A172 (cell line): Measurements from ENCODE around the gene ZNF391. TPM values are rescaled to one million over a fixed set of nuclear protein-coding genes. Genes with fewer than 3 reads are reported as not detected.
"Not testable (repeated sequence)": the region's sequence is repeated elsewhere in the genome, so short reads cannot be mapped to it uniquely, and the experiment has no call there.

Experiments
- DNase-seq: peaks from one replicate; pipeline ENCODE4 v3.0.0-alpha.2; 2015; ENCODE audit warnings: low spot score
- total RNA-seq: library from RNA; depleted of rRNA; stranded (reverse); fragments of >200 nt; shearing (Covaris generic); gene quantifications from 2 replicates; pipeline ENCODE4 v1.2.3, GENCODE V29; 2014; rRNA removed

Gene ZNF391
- total RNA-seq, 1 experiment from 2014 or later: 3.3 TPM

DNA sequence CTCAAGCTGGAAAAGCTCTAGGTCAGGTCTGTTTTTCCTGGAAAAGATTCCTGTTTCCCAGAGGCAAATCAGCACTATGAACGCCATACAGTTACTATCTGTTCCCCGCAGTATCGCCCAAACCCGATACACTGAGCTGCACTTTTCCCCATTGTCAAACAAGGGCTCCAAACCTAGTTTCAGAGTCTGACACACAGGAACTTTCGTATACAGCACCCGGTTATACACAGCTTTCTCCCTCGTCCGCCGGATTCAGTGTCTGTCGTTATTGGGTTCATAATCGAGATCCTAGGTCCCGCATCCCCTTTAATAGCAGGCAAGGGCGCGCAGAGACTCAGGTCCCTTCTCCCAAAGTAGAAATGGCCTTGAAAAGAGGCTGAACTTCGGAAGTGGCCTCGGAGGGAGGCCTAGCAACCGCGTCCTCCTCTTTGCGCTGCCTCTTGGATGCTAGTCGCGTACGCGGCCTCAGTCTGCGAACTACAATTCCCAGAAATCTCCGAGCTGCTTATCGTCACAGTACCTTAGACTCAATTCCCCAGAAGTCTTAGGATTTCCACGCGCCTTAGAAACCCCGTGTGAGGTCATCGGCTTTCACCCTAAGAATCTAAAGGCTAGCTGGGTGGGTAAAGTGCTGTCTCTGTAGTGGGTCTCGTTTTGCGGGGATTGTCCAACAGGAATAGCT is 34.2 kb downstream of the ZNF391 start:
- no peak for DNase-seq

DNA sequence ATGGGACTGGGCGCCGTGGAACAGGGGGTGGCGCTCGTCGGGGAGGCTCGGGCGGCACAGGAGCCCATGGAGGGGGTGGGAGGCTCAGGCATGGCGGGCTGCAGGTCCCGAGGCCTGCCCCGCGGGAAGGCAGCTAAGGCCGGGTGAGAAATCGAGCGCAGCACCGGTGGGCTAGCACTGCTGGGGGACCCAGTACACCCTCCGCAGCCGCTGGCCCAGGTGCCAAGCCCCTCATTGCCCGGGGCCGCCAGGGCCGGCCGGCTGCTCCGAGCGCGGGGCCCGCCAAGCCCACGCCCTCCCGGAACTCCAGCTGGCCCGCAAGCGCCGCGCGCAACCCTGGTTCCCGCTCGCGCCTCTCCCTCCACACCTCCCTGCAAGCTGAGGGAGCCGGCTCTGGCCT is 36.3 kb downstream of the ZNF391 start:
- not testable (repeated sequence) for DNase-seq

- DNase-seq: no peak
These were observed 37.6 kb downstream of the ZNF391 start for GRCh38 chr6:27426045-27426620.

DNA sequence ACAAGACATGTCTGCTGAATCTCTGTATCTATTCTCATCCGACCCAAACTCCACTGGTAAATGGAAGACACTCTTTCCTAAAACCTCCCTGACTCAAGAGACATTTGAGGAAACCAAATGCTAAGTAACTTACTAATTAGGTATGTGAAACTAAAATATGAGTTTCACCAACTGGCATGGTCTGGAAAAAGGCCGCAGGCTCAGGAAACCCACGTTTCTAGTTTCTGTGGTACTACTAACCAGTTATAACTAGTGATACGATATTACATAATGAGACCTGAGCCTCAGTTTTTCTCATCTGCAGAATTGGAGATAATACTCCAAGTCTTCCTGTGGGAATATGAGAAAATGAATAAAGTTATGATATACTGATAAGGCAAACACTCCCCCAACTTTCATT is 39.9 kb downstream of the ZNF391 start:
- no peak for DNase-seq

DNA sequence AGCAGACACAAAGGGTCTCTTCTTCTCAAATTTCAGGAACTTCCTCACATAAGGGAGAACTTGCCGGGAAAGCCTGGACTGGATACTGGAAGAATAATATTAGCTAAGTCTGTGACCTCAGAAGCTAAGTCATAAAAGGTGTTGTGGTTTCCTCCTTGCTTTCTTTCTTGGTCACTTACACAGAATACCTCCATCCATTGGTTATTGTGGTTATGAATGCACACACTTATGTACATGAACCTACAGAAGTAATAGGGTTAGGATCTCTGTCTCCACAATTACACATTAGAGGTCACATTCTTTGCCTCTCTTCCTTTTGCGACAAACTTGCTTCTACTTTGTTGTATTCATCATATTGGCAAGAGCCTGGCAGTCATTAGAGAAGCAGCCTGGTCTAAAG is 40.4 kb downstream of the ZNF391 start:
- DNase-seq: no peak

DNA sequence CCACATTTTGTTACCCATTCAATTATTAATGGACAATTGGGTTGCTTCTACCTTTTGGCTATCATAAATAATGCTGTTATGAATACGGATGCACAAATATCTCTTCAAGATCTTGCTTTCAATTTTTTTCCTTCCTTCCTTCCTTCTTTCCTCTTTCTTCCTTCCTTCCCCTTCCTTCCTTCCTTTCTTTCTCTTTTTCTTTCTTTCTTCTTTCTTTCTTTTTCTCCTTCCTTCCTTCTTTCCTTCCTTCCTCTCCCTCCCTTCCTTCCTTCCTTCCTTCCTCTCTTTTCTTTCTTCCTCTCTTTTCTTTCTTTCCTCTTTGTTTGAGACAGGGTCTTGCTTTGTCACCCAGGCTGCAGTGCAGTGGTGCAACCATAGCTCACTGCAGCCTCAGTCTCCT is 45.2 kb downstream of the ZNF391 start:
- no peak for DNase-seq

DNA sequence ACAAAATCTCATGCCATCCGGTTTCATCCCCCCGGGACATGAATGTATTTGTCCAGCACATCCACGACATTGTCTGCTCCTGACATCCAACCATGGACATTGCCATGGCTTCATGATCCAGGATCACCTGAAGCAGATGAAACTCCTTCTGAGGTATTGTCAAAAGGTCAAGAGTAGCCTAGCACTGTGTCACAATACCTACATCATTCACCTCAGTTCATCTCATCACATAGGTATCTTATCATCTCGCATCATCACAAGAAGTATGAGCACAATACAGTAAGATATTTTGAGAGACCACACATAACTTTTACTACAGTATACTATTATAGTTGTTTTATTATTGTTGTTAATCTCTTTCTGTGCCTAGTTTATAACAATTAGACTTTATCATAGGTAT is 50.8 kb downstream of the ZNF391 start:
- DNase-seq: no peak

- DNase-seq: no peak
These were observed 52.4 kb downstream of the ZNF391 start for GRCh38 chr6:27441001-27441400.

- no peak for DNase-seq
These were observed 54.4 kb downstream of the ZNF391 start for GRCh38 chr6:27442932-27443331.

DNA sequence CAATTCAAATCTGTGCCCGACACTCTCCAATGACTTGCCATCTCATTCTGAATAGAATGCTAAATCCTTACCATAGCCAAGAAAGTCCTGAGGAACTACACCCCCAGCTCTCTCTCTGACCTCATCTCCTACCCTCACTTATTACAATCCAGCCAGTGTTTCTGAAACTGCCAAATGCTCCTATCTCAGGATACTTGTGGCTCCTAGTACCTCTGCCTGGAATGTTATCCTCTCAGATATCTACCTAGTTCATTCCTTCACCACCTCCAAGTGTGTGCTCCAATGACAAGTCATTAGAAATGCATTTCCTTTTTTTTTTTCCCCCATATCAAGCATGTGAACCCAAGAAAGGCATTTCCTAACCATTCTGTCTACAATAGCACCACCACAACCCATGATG is 59.9 kb downstream of the ZNF391 start:
- DNase-seq: no peak

DNA sequence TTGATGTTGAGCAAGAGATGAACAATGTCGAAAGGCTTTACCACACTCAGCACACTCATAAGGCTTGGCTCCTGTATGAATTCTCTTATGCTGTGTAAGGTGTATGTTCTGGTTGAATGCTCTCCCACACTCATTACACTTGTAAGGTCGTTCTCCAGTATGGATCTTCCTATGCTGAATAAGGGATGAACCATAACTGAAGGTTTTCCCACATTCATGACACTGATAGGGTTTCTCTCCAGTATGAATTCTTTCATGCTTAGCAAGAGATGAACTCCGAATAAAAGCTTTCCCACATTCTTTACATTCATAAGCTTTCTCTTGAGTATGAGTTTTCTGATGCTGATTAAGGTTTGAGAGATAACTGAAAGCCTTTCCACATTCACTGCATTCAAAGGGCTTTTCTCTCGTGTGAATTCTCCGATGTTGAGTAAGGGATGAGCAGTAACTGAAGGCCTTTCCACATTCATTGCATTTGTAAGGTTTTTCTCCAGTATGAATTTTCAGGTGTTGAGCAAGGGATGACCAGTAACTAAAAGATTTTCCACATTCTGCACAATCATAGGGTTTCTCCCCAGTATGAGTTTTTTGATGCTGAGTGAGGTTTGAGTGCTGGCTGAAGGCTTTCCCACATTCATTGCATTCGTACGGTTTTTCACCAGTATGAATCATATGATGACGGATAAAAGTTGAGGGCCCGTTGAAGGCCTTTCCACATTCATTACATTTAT is 63.3 kb downstream of the ZNF391 start:
- peak; percentile 2 for DNase-seq

DNA sequence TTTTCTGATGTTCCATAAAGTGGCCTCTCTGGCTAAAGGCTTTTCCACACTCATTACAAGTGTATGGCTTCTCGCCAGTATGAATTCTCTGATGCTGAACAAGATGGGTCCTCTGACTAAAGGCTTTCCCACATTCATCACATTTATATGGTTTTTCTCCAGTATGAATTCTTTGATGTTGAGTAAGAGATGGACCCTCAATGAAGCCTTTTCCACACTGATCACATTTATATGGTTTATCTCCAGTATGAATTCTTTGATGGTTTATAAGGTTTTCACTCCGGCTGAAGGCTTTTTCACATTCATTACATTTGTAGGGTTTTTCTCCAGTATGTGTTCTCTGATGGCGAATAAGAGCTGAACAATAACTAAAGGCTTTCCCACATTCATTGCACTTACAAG is 63.9 kb downstream of the ZNF391 start:
- peak; percentile 10 for DNase-seq

Other genes starting within 250 kb of the ZNF391 start
- gene PRSS16, start 141.1 kb upstream of the ZNF391 start, total RNA-seq: 0.12 and 0.62 TPM in 2 replicates
- gene POM121L2, start 76.5 kb upstream of the ZNF391 start, total RNA-seq: not detected in 2 replicates
- gene ZNF184, start 84.3 kb downstream of the ZNF391 start, total RNA-seq: 11.8 and 14.2 TPM in 2 replicates